Ovary (tissue), 3 donors: ENCODE results near the gene KRTAP4-8.

Experiments used
- POLR2A ChIP-seq: fragments of 450-650 bp; IDR thresholded peaks from one replicate; pipeline ENCODE4 v1.6.1; 2017; ENCODE audit warnings: antibody characterized with exemption, mild to moderate bottlenecking, moderate library complexity
- TF ChIP-seq, protein P1 (sequence below), 3 donors: fragments of 450-650 bp in 2 of 3; fragments of 200-600 bp in 1 of 3; IDR thresholded peaks; one replicate each; pipeline versions ENCODE4 v1.5.1 to v1.8.0; 2016 to 2022; ENCODE audit warnings: antibody characterized with exemption in 3 of 3, mild to moderate bottlenecking in 1 of 3
- donor health status: DM: no; HTN: no; CAD: no.

DNA sequence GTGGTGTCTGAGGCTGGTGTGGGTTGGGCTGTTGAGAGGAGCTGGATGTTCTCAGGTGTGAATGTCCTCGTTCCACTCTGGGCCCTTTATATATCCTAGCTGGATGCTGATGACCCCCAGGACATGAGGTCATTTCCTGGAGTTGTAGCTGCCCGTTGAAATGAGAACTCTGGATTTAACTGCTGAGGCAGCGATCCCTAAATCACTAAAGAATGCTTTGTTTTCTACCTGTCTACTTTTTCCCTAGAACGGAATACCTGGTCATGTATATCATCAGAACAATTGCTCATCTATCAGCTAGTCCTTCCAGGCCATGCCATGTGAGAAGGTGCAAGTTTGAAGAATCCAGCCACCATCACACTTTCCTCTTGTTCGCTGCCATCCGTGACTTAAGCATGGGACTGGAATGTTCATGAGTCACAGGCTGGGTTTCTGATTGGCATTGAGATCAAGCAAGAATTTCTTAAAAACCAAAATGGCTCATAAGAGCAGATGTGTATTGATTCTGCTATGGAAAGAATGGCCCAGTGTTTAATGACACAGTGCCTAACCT lies 37.8 kb downstream of the KRTAP4-8 start, which contains the start of gene KRTAP2-3:
- TF ChIP-seq, protein P1, sequence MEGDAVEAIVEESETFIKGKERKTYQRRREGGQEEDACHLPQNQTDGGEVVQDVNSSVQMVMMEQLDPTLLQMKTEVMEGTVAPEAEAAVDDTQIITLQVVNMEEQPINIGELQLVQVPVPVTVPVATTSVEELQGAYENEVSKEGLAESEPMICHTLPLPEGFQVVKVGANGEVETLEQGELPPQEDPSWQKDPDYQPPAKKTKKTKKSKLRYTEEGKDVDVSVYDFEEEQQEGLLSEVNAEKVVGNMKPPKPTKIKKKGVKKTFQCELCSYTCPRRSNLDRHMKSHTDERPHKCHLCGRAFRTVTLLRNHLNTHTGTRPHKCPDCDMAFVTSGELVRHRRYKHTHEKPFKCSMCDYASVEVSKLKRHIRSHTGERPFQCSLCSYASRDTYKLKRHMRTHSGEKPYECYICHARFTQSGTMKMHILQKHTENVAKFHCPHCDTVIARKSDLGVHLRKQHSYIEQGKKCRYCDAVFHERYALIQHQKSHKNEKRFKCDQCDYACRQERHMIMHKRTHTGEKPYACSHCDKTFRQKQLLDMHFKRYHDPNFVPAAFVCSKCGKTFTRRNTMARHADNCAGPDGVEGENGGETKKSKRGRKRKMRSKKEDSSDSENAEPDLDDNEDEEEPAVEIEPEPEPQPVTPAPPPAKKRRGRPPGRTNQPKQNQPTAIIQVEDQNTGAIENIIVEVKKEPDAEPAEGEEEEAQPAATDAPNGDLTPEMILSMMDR (IDR thresholded peaks at IDR 0.05) = no peak
- no peak for TF ChIP-seq POLR2A
